HG03558 (cell line): Measurements from ENCODE around the gene DMKN.
"Not testable (repeated sequence)": the region's sequence is repeated elsewhere in the genome, so short reads cannot be mapped to it uniquely, and the experiment has no call there.

Experiments
- ATAC-seq: cut with Tn5 transposase; IDR thresholded peaks from one replicate; pipeline ENCODE4 v1.9.1; 2021; ENCODE audit warnings: moderate number of reproducible peaks; ENCODE audit not compliant: unreplicated experiment; ENCODE audit errors: extremely low read depth

The DMKN gene

DNA sequence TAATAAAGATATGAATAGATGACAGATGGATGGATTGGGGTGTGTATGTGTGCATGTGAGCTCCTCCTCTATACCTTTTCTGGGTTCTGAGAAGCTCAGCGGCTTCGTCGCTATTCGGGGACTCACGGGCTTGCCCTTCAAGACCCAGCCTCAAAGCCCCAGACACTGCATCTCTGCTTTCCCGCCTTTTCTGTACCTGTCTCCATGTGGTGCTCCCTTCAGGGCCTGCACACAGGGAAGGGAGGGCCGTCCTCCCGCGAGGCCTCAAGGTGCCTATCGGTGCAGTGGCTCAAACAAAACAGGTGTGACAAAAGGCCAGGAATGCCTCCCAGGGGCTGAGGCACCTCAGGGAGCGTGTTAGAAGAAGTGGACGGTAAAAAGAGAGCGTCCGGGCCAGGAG lies 39.3 kb downstream of the DMKN start:
- no peak for ATAC-seq

DNA sequence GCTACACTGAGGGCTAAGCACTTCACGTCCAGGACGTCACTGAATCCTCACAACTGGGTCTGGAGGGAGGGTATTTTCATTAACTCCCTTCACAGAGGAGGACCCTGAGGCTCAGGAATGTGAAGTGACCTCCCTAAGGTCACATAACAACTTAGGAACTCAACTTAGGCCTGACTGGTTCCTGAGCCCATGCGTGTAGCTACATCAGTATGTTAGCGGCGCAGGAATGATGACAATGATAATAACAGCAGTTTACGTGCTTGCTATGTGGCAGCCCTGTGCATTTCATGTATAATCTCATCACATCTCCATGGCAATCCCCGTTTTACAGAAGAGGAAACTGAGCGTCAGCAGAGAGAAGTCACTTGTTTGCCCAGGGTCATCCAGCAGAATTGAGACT lies 41.5 kb downstream of the DMKN start:
- no peak for ATAC-seq

DNA sequence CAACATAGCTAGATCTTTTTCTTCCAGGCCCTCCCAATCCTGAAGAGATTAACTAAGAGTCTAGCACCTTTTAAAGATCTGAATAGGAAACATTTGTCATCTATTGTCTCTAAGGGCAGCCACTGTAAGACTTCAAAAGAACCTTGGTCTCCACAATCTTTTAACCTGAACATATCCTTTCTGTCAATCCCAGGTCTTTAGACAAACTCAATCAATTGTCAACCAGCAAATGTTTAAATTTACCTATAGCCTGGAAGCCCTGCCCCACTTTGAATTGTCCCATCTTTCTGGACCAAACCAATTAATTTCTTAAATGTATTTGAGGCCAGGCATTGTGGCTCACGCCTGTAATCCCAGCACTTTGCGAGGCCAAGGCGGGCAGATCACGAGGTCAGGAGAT lies 42.4 kb downstream of the DMKN start:
- not testable (repeated sequence) for ATAC-seq

DNA sequence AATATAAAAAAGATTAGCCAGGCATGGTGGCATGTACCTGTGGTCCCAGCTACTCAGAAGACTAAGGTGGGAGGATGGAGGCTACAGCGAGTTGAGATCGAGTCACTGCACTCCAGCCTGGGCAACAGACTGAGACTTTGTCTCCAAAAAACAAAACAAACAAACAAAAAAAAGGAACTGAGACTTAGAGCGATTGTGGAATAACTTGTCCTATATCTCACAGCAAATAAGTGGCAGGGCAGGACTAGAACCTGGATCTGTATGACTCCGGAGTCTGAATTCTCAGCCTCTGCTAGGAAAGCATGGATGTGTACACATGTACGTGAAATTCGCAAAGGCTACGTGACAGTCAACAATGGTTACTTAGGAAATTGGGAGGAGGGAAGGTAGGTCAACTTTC lies 43.3 kb downstream of the DMKN start:
- ATAC-seq = no peak

DNA sequence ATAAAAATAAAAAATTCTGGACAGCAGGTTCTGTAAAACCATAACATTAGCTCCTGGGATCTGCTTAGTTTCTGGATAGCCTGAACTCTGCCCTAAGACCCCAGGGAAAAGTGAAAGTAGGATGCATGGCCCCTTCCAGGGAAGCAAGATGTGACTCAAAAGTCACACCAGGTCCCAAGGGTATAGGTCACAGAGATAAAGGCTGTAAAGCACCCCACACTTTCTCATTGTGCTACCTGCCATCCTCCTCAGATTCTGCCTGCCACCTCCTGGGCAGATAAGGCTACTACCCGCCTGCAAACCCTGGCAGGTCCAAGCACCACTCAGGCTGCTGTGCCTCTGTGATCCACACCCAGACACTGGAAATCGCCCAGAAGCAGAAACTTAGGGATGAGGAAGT lies 44.8 kb downstream of the DMKN start:
- ATAC-seq = no peak

DNA sequence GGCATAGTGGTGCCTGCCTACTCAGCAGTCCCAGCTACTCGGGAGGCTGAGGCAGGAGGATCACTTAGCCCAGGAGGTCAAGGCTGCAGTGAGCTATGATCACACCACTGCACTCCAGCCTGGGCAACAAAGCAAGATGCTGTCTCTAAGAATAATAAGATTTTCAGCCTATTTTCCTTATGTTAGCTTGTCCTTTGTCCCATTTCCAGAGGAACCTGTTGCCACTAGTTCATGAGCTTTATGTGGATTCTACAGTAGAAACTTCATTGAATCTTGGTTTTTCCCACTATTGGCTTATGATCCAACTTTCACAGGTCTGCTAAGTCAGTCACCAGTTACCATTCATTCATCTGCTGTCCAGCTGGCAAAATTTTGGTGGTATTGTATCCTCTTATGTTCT lies 47.2 kb downstream of the DMKN start:
- ATAC-seq = no peak

DNA sequence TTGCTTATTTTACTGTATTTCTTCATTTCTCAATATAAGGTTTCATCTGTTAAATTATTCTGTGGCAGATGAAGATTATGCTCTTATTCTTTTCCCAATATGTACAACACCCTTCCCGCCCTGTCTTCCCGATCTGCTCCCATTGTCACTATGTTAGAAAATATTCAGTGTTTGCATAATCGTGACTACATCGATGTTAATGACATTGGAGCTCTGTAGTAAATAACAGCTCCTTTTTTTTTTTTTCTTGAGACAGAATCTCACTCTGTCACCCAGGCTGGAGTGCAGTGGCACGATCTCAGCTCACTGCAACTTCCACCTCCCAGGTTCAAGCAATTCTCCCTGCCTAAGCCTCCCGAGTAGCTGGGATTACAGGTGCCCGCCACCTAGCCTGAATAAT lies 50.5 kb downstream of the DMKN start:
- ATAC-seq = not testable (repeated sequence)

DNA sequence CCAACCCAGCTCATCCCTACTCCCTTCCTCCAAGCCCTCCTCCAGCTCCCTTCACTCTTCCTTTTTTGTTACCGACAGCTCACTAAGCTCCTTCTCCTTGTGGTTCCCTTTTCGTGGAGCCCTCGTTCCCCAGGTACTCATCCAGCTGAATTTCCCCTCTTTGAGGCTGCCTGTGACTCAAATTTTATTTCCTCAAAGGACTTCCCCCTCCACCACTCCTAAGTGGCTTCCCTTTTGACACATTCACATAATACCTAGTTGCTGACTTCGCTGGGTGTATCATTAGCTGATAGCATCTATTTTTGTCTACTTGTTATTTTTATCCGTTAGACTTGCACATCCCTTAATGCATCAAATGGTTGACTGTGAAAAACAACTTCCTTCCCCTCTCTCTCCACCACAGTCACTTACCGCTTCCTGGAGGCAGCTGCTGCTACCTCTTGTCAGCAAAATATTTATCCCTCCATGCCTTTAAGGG lies 50.9 kb downstream of the DMKN start:
- no peak for ATAC-seq

DNA sequence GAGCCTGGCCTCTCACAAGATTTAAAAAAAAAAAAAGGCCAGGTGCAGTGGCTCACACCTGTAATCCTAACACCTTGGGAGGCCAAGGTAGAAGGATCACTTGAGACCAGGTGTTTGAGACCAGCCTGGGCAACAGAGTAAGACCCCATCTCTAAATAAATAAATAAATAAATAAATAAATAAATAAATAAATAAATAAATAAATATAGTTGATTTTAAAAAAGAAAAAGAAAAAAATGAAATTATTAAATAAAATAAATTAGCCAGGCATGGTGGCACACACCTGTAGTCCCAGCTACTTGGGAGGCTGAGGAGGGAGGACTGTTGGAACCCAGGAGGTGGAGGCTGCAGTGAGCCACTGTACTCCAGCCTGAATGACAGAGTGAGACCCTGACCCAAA lies 51.7 kb downstream of the DMKN start:
- not testable (repeated sequence) for ATAC-seq

DNA sequence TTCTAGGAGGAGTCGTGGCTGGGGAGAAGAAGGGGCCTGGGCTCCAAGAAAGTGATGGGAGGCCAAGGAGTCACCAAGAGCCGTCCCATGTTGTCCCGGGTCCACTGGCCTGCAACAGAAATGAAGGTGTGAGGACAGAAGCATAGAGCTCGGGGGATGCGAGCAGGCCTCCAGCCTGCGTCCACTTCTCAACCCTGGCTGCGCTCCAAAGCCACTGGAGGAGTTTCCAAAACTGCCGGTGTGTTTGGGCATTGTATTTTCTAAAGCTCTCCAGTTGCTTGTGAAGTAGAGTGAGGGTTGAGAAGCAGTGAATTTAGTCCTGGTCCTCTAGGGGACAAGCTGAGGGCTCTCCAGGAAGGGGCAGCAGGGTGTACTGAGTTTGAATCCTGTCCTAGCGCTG lies 52.4 kb downstream of the DMKN start:
- ATAC-seq = no peak

DNA sequence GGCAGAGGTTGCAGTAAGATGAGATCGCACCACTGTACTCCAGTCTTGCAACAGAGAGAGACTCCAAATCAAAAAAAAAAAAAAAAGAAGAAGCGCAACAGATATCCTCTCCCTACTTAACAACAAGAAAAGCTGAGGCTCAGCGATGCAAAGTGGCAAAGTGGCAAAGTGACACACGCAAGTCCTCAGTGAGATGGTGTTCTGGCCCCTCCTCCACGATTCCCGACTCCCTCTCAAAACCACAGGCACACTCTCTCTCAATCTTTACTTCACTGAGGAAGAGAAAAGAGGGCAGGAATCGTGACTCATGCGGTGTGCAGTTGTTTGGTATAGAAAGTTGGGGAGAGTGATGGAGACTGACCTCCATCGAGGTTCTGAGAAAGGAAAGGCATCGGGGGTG lies 52.8 kb downstream of the DMKN start:
- ATAC-seq = no peak

DNA sequence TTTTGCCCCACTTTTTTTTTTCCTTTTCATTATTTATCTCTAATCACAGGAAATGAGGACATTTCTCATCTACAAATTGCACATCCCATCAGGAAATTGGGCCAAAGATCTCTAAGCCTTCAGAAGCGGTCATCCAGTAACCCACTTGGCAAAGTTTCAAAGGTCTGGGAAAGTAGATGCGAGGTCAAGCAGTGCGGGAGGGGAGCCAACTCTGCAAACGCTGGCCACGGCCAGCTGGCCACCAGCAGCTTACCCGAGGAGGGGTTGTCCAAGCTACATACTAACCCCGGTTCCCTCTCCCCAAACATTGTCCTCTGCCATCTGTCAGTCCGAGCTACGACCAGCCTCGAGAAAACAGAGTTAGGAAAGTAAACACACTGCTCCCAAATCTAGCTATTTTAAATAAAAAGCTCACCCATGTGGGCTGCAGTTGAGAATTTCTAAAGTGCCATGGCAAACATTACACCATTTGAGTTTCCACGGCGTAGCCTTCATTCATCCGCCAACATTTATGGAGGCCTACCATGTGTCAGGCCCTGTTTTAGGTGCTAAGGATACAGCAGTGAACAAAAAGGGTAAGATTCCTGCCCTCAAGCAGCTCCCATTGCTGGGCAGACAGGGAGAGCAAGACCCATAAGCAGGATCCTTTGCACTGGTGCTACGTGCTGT lies 53.9 kb downstream of the DMKN start:
- ATAC-seq = no peak

DNA sequence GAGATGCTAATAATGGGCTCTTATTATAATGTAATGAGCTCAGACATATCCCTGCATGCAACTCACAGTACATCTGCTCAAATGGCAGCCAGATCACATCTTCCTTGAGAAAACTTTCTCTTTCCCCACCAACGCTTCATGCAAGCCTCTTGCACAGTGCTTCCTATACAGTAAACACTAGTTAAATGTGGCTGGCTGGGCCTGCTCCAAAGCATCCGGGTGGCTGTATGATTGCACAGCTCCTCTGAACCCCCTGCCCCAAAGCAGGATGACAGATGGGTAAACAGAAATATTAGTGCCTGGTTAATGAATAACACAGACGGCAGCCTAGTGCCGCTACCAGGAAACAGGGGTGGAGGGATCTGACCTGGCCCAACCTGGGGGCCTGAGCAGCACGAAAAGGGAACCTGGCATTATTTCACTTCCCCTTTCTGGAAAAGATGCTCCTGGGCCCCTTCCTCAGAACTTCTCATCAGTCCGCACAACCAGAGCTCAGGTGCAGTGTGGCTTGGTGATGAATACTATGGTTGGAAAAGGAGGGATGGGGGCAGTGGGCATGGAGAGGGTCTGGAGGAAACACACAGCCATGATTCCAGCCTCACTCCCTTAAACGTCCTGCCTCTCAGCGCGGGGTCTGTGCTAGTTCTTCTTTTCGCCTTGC lies 54.6 kb downstream of the DMKN start:
- ATAC-seq = no peak

DNA sequence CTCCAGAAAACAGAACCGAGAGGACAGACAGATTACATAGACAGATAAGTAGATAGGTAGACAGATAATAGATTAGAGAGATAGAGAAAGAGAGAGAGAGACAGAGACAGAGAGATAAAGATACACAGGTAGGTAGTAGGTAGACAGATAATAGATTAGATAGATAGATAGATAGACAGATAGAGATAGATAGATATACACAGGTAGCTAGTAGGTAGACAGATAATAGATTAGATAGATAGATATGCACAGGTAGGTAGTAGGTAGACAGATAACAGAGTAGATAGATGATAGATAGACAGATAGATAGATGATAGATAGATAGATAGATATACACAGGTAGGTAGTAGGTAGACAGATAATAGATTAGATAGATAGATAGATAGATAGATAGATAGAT lies 55.3 kb downstream of the DMKN start:
- no peak for ATAC-seq

DNA sequence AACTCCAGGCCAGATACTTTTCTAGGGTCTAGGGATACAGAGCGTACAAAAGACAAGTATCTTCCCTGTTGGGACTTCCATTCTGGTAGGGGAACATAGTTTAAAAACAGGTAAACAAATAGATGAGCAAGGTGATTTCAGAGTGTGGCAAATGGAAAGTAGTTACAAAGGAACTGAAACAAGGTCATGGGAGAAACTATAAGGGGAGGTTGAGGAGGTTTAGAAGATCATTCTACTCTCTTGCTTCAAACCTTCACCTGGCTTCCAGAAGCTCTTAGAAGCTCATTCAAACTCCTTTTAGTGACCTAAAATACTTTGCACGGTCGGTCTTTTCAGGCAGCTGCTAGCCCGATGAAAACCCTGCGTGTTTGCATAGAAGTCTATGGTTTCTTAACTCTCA lies 56.3 kb downstream of the DMKN start:
- ATAC-seq = no peak

DNA sequence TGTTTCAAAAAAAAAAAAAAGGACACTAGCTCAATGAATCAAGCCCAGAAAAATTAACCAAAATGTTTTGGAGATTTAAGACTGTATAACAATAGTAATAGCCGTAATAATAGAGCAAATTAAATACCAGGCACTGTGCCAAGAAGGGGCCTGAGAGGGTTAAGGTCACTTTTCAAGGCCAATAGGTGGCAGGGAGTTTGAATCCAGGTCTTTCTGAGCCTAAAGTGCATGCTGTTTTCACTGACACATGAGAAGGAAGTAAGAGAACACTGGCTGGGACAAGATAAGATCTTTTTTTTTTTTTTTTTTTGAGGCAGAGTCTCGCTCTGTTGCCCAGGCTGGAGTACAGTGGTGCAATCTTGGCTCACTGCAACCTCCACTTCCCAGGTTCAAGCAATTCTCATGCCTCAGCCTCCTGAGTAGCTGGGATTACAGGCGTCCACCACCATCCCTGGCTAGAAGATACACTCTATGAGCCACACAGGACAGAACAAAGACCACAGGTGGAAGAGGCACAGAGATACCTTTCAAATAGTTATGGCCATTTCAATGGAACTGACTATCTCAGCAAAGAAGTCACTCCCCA lies 57.7 kb downstream of the DMKN start:
- no peak for ATAC-seq

DNA sequence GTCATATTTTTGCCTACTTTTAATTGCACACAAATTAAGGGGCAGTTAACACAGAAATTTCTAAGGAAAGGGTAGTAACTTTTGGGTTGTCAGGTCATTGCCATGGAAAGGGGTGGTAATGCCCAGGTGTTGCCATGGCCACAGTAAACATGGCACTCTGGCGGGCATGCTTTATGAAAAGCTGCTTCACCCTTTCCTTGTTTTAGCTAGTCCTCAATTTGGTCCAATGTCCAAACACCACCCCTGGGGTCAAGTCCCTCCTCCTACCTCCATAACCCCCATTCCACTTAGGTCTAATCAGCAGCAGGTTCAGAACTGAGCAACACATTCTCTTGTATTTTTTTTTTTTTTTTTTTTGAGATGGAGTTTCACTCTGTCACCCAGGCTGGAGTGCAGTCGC lies 58.8 kb downstream of the DMKN start:
- no peak for ATAC-seq

DNA sequence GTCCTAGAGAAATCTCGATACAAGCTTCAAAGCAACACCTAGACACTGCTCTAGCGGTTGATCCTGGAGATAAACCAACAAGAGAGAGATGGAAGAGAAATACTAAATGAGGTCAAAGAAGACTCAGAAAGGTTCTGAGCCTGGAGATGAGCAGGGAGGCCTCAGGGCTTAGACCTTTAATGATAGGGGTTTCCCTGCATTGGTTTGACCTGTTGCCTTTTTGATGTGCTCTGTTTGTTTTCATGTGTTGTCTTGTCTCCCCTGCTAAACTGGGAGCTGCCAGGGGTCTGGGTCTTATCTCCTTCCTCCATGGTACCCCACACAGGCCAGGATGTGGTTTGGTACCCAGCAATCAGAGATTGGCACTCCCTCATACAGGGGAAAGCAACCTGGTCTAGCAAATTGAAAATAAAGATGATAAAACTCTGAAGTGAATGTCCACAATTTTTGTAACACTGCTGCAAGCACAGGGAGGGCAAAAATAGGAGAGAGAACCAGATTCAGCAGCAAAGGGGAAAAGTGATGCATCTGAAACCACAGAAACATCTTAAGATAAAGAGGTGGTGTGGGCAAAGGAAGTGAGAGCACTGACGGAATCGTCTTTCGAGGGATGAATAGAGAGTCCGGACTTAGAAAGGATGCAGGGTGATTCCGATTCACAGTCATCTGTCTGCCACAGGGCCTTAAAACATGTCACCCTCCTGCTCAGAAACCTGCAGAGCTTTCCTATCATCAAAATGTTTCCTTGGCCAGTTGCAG lies 61.9 kb downstream of the DMKN start:
- no peak for ATAC-seq

DNA sequence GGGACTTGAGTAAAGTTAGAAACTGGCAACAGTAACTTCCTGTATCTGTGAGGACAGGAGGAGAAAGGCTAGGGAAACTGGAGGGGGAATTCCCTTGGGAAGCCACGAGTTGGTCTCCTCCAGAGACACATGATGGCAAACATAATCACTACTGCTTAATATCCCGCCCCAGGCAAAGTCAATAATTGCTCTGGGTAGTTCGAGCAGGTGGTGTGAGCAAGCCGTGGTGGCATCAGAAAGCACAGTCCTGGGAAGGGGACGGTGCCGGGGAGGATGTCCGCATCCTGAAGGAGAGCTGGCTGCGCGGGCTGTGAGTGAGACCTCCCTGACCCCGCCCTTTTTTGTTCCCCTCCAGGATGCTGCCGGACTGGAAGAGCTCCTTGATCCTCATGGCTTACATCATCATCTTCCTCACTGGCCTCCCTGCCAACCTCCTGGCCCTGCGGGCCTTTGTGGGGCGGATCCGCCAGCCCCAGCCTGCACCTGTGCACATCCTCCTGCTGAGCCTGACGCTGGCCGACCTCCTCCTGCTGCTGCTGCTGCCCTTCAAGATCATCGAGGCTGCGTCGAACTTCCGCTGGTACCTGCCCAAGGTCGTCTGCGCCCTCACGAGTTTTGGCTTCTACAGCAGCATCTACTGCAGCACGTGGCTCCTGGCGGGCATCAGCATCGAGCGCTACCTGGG lies 63.9 kb downstream of the DMKN start:
- no peak for ATAC-seq

DNA sequence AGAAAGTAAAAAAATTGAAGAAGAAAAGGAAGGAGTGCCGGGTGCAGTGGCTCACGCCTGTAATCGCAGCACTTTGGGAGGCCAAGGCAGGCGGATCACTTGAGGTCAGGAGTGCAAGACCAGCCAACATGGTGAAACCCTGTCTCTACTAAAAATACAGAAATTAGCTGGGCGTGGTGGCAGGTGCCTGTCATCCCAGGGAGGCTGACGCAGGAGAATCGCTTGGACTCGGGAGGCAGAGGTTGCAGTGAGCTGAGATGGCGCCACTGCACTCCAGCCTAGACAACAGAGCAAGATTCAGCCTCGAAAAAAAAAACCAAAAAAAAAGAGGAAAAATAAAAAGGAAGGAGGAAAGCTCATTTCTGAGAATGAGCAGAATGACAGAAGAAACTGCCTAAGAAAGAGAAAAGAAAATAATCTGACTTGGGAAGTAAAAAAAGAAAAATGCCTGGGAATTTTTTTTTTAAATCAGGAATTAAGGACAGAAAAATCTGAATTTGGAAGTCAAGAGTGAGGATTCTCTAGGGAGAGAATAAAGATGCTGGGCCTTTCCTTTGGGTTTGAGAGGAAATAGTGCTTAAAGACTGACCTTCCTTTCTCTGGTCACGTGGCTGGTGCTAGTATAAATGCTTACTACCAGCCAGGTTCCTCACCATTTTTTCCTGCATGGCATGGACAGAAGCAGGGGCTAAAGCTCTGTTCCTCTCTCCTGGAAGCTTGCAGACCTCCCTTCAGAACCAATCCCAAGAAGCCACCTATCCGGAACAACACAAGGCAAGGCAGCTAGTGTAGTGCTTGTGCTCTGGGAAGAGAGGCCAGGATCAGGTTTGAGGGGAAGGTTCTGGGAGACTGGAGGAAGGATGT lies 65.6 kb downstream of the DMKN start, which contains the start of gene FFAR2:
Gene FFAR2, plus strand, starts transcription at position 652 of the 864 bp plus-strand sequence. CDS start 1,458 bp downstream, outside the sequence.
- ATAC-seq = no peak
